Right cardiac atrium (tissue), 5 donors: ENCODE data around the gene PHLDB2. TPM values are rescaled to one million over a fixed set of nuclear protein-coding genes. Genes with fewer than 3 reads are reported as not detected.

Experiments used
- ATAC-seq, 2 donors: fragments of 200-7000 bp; cut with Tn5 transposase; one replicate each; pipeline versions ENCODE4 v1.8.0 to v1.9.1; 2020; ENCODE audit warnings: moderate library complexity in 2 of 2, mild to moderate bottlenecking in 1 of 2
- DNase-seq, 3 donors: peaks; one replicate each; pipeline ENCODE4 v3.0.0-alpha.2; 2020
- H3K27ac ChIP-seq: one replicate; pipeline ENCODE4 v1.5.1; 2013; ENCODE audit warnings: mild to moderate bottlenecking, low read length, control low read depth, moderate library complexity
- H3K27me3 ChIP-seq: one replicate; pipeline ENCODE4 v1.6.1; 2013; ENCODE audit not compliant: control insufficient read depth, insufficient read depth
- H3K4me1 ChIP-seq: one replicate; pipeline ENCODE4 v1.6.1; 2013; ENCODE audit warnings: low read length; ENCODE audit not compliant: control insufficient read depth, insufficient read depth
- H3K4me3 ChIP-seq: one replicate; pipeline ENCODE4 v1.5.1; 2013; ENCODE audit warnings: low read length, control low read depth
- H3K9me3 ChIP-seq: one replicate; pipeline ENCODE4 v1.6.1; 2013; ENCODE audit warnings: low read length; ENCODE audit not compliant: control insufficient read depth
- WGBS: extraction: QIAGEN DNeasy Blood & Tissue Kit; methylation state at CpG from one replicate; pipeline ENCODE4 v1.1.7; 2013; 5-methylcytosine and 5-hydroxymethylcytosine counted together
- intact Hi-C, 4 donors: fragments of 100-400 bp; cut with DNase I; formaldehyde crosslinking; loops; one replicate each; pipeline versions ENCODE4 v1.11.0 to v1.14.0; 2022 to 2023
- polyA plus RNA-seq: library from polyadenylated mRNA; stranded (reverse); fragments of 200-250 nt; gene quantifications from one replicate; pipeline ENCODE4 v1.2.3, GENCODE V29; 2013
- total RNA-seq, 4 donors: library from RNA; stranded (reverse); fragmentation: NEBNext Ultra II Directional; extraction: Animal tissue kit (Norgen Biotek cat#: 25700); gene quantifications; one replicate each; pipeline ENCODE4 v1.2.1, GENCODE V29; 2021
- donor health status: healthy with polysubstance abuse.
- donor health status: DM: no; HTN: yes; CAD: no.
- donor health status: DM: no; HTN: no; CAD: no.
- donor health status: DM: no; HTN: yes; CAD: no; lungs with severe emphysema.
- donor health status: DM: yes; HTN: yes; CAD: no.

The PHLDB2 gene
- total and polyA plus RNA-seq, 5 donors: 9.5 to 22.8 (median 17.5) TPM

- no peaks in the 10 kb centered on the region for H3K27me3 ChIP-seq
- 88% methylated on average over 9 of the region's 9 CpGs for WGBS
- H3K27ac ChIP-seq: no peak overlapping the region
- no peak for ATAC-seq
- no peaks in the 10 kb centered on the region for H3K9me3 ChIP-seq
- H3K4me3 ChIP-seq: no peak overlapping the region
- no peak for DNase-seq
- H3K4me1 ChIP-seq: peaks cover 4% of the 10 kb centered on the region
- intact Hi-C loops: no loop called here
These were observed 89.7 kb downstream of the PHLDB2 start for GRCh38 chr3:111948786-111949185.

GRCh38 chr3:111949712-111950111, 90.6 kb downstream of the PHLDB2 start:
- DNase-seq (no peak), ATAC-seq (no peak)
- Histone ChIP-seq H3K4me3 (no peak overlapping the region), H3K27ac (no peak overlapping the region), H3K4me1 (peaks cover 4% of the 10 kb centered on the region), H3K27me3 (no peaks in the 10 kb centered on the region), H3K9me3 (no peaks in the 10 kb centered on the region)
- 88% methylated on average over 3 of the region's 3 CpGs for WGBS
- intact Hi-C loops: no loop called here

GRCh38 chr3:111951032-111951431, 92.0 kb downstream of the PHLDB2 start:
- DNase-seq: no peak
- 89% methylated on average over 2 of the region's 2 CpGs for WGBS
- Histone ChIP-seq H3K4me3 (no peak overlapping the region), H3K9me3 (no peaks in the 10 kb centered on the region), H3K27me3 (no peaks in the 10 kb centered on the region), H3K27ac (no peak overlapping the region), H3K4me1 (peaks cover 4% of the 10 kb centered on the region)
- no peak for ATAC-seq
- intact Hi-C loops: no loop called here

- peaks cover 1% of the 10 kb centered on the region for H3K4me1 ChIP-seq
- H3K27ac ChIP-seq: no peak overlapping the region
- intact Hi-C loops: no loop called here
- WGBS: 95% methylated on average over 5 of the region's 5 CpGs
- no peak for ATAC-seq
- no peaks in the 10 kb centered on the region for H3K27me3 ChIP-seq
- no peak overlapping the region for H3K4me3 ChIP-seq
- DNase-seq: no peak
- no peaks in the 10 kb centered on the region for H3K9me3 ChIP-seq
These were observed 93.0 kb downstream of the PHLDB2 start for GRCh38 chr3:111952086-111952485.

GRCh38 chr3:111952866-111953450, 93.9 kb downstream of the PHLDB2 start:
- Histone ChIP-seq H3K4me1 (peaks cover 1% of the 10 kb centered on the region), H3K9me3 (no peaks in the 10 kb centered on the region), H3K27me3 (no peaks in the 10 kb centered on the region), H3K27ac (no peak overlapping the region), H3K4me3 (no peak overlapping the region)
- DNase-seq (no peak), ATAC-seq (no peak)
- 61% methylated on average over 6 of the region's 6 CpGs for WGBS
- intact Hi-C loops: no loop called here

GRCh38 chr3:111954228-111954990, 95.3 kb downstream of the PHLDB2 start:
- no peak overlapping the region for H3K27ac ChIP-seq
- no peak for DNase-seq
- H3K4me1 ChIP-seq: peaks cover 1% of the 10 kb centered on the region
- H3K9me3 ChIP-seq: no peaks in the 10 kb centered on the region
- intact Hi-C loops: no loop called here
- H3K27me3 ChIP-seq: no peaks in the 10 kb centered on the region
- no peak overlapping the region for H3K4me3 ChIP-seq
- 59% methylated on average over 6 of the region's 6 CpGs for WGBS
- ATAC-seq: no peak

GRCh38 chr3:111955876-111956275, 96.8 kb downstream of the PHLDB2 start:
- no peak overlapping the region for H3K27ac ChIP-seq
- H3K4me3 ChIP-seq: no peak overlapping the region
- no peaks in the 10 kb centered on the region for H3K27me3 ChIP-seq
- intact Hi-C loops: no loop called here
- peaks cover 1% of the 10 kb centered on the region for H3K4me1 ChIP-seq
- ATAC-seq (no peak), DNase-seq (no peak)
- no peaks in the 10 kb centered on the region for H3K9me3 ChIP-seq
- 100% methylated on average over 1 of the region's 1 CpG for WGBS

- Histone ChIP-seq H3K4me1 (peaks cover 1% of the 10 kb centered on the region), H3K27me3 (no peaks in the 10 kb centered on the region), H3K27ac (no peak overlapping the region), H3K9me3 (no peaks in the 10 kb centered on the region), H3K4me3 (no peak overlapping the region)
- ATAC-seq: no peak
- intact Hi-C loops: no loop called here
- no peak for DNase-seq
- WGBS: 84% methylated on average over 3 of the region's 3 CpGs
These were observed 97.4 kb downstream of the PHLDB2 start for GRCh38 chr3:111956449-111956848.

- H3K9me3 ChIP-seq: no peaks in the 10 kb centered on the region
- H3K4me3 ChIP-seq: no peak overlapping the region
- H3K27me3 ChIP-seq: no peaks in the 10 kb centered on the region
- ATAC-seq (no peak), DNase-seq (no peak)
- peaks cover 1% of the 10 kb centered on the region for H3K4me1 ChIP-seq
- intact Hi-C loops: no loop called here
- WGBS: 70% methylated on average over 4 of the region's 4 CpGs
- no peak overlapping the region for H3K27ac ChIP-seq
These were observed 98.1 kb downstream of the PHLDB2 start for GRCh38 chr3:111956995-111957734.

GRCh38 chr3:111961461-111962164, 102.5 kb downstream of the PHLDB2 start:
- ATAC-seq (no peak), DNase-seq (no peak)
- 72% methylated on average over 3 of the region's 3 CpGs for WGBS
- no peaks in the 10 kb centered on the region for H3K27me3 ChIP-seq
- H3K4me3 ChIP-seq: no peak overlapping the region
- H3K9me3 ChIP-seq: no peaks in the 10 kb centered on the region
- H3K27ac ChIP-seq: no peak overlapping the region
- H3K4me1 ChIP-seq: no peaks in the 10 kb centered on the region
- intact Hi-C loops: loop anchor here in 2 of 4 donors (10.0 kb wide), 1 partner anchor 97 kb away; no protein-coding TSS in a partner anchor
